Measurements from ENCODE around the gene KIF5A.

DNA sequence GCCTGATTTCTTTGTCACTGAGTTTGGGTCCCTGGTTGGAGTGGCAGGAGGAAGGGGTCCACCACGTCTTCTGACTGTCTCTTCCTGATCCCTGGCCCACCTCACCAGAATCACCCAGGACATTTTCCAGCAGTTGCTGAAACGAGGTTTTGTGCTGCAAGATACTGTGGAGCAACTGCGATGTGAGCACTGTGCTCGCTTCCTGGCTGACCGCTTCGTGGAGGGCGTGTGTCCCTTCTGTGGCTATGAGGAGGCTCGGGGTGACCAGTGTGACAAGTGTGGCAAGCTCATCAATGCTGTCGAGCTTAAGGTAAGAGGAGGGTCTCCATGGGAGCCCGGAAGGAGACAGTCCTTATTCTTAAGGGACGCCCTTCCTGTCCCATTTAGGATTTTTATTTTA, 49.6 kb upstream of the KIF5A start:
- TF ChIP-seq, protein P1, sequence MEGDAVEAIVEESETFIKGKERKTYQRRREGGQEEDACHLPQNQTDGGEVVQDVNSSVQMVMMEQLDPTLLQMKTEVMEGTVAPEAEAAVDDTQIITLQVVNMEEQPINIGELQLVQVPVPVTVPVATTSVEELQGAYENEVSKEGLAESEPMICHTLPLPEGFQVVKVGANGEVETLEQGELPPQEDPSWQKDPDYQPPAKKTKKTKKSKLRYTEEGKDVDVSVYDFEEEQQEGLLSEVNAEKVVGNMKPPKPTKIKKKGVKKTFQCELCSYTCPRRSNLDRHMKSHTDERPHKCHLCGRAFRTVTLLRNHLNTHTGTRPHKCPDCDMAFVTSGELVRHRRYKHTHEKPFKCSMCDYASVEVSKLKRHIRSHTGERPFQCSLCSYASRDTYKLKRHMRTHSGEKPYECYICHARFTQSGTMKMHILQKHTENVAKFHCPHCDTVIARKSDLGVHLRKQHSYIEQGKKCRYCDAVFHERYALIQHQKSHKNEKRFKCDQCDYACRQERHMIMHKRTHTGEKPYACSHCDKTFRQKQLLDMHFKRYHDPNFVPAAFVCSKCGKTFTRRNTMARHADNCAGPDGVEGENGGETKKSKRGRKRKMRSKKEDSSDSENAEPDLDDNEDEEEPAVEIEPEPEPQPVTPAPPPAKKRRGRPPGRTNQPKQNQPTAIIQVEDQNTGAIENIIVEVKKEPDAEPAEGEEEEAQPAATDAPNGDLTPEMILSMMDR (IDR thresholded peaks at IDR 0.05): no peak
- no peak for TF ChIP-seq POLR2A (IDR thresholded peaks at IDR 0.05)
